Stimulated activated CD8-positive, alpha-beta memory T cell treated with anti-CD3 and anti-CD28 coated beads, Interleukin-15, amount 100 ng/mL, for 1 hour (primary cell): ENCODE results near the gene DNAJC5.

ENCODE experiments used
- DNase-seq: peaks from one replicate; pipeline ENCODE4 v3.0.0-alpha.2; 2020; ENCODE audit warnings: low read depth

The DNAJC5 gene

GRCh38 chr20:63884506-63885263 is 10.2 kb upstream of the DNAJC5 start:
- no peak for DNase-seq

DNA sequence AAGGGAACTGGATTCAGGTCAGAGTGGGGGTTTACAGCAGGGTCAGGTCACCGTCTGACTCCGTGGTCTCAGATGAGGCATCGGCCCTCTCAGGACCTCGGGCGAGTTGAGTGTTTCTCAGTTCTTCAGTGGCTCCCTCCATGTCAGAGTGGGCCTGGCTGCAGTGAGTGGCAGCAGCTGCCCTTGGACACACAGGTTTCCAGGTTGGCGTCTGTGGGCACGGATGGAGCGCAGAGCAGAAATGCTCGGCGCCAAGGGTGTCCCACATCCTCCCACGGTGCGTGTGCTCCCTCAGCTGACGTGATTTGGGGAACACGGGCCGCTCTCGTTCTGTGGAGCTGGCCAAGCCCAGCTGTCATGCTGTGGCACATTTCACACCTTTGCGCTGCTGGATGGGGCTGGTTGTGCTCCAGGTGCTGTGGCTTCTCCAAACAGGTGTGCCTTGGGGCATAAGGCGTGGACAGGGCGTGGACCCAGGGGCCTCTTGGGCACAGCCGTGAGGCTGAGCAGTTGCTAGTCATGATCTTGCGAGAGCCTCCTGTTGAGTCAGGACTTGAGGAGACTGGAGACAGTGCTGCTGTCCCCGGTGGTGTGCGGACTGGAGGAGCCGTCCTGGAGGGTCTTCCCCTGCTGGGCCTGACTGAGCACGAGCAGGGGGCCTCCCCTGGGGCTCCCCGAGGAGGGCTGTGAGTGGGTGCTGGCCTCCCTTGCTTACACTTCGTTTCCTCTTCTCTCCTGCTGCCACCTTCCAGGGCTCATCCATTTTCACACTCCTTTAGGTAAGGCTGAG is 9.5 kb upstream of the DNAJC5 start:
- no peak for DNase-seq

DNA sequence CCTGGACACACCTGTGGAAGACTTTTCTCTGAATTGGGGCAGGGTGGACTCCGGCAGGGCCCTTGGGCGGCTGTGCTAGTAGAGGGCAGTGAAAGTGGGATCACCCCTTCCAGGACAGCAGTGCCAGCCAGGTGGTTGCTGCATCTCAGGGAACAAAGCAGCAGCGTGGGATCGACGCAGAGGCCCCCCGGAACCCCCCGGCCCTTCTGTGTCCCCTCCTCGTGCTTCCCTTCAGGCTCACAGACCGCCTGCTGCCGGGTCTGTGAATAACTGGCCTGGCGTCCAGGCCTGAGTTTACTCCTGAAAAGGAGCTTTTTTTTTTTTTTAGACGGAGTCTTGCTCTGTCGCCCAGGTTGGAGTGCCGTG is 8.9 kb upstream of the DNAJC5 start:
- DNase-seq: no peak

- no peak for DNase-seq
Observed at GRCh38 chr20:63886921-63887320, 8.0 kb upstream of the DNAJC5 start.

DNA sequence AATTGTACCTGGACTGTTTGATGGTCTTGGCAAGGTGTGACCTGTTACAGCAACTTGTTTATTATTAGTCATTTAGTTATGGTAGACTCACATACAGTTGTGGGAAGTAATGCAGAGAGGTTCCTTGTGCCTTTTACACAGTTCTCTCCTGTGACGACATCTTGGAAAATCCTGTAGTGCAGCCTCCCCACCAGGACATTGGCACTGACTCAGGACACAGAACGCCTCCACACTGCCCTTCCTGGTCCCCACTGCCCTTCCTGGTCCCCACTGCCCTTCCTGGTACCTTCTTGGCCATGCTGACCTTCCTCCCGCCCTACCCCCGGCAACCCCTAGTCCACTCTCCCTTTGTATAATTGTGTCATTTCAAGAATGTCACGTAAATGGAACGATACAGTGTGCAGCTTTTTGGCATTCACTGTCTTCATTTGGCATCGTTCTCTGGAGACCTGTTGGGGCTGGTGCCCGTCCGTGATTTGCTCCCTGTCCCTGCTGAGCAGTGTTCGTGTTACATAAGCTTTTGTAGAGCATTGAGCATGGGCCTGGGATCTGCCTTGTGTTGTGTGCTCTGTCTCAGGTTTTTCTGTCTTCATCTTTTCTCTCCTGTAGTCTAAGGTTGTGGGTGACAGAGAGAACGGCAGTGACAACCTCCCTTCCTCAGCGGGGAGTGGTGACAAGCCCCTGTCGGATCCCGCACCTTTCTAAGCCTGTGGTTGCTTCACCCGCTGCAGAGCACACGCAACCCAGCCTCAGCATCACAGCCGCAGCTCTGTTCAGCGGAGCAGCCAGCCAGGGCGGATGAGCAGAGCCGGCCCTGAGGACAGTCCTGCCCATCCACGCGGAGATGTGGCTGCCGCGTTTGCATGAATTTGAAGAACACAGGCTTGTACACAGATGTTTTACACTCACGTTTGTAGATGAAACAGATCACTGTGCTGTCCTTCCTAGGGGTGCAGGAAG is 5.4 kb upstream of the DNAJC5 start:
- DNase-seq: no peak

DNA sequence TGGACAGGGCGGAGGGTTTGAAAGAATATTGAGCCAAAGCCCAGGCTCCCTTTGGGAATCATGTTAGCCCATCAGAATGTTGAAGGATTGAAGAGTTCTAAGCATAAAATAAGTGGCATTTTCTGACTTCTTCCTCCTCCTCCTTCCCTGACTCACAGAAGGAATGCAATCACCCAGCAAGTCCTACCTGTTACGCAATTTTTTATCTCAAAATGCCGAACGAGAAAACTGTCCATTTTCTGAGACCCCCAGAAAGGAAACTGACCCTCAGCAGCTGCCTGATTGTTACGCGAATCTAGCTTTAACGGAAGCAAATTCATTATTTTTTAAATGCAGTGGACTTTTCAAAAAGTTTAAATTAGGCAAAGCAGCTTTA is 4.7 kb upstream of the DNAJC5 start:
- no peak for DNase-seq

DNA sequence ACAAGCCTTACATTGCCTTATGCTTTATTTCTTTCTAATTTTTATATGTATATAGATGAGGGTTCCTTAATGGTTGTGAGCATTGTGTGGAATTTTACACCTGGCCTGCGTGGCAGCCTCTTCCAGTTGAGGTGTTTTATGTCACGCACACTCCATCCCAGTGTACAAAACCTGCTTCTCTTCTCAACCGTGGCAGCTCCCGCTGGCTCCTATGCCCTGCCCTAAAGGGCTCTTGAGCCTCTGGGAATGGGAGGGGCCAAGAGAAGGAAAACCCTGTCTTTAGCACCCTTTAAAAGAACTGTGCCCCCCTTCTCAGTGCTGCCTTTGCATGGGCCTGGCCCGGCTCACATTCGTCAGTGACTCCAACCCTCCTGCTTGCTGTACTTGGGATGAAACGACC is 4.3 kb upstream of the DNAJC5 start:
- DNase-seq: no peak

DNA sequence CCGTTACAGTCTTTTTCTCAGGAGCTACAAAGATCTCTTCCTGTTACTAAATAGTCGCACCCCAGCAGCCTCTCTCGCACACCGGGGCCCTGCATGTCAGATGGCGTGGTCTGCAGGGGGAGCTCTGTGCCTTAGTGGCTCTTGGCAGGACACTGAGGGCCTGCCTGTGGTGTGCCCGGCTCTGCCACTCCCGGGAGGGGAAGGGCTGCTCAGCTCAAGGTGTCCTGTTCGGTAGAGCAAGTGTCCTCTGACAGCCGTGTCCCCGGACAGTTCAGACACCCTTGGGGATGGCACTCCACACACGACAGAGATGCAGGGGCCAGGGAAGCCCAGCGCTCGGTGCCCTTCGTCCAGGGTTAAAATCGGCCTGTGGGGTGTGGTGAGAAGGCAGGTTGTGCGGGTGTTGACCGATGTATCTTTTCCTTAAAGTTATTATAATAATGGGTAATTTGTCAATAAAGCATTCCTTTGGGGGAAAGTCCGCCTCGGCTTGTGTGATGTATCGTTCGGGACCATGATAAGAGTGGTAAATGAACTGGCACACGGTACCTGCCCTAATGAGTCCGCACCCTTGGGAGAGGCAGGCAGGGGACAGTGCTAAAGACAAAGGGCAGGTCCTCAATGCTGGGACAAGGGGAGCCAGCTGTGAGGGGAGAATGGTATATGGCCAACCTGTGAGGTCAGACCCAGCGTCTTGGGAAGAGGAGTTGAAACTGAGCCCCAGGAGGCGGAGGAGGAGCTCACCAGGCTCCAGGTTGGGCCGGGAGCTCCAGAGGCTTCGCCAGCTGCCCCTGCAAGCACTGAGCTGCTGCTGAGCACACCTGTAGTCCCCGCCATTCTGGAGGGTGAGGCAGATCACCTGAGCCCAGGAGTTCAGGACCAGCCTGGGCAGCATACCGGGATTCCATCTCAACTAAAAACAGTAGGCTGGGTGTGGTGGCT is 3.6 kb upstream of the DNAJC5 start:
- no peak for DNase-seq

GRCh38 chr20:63892402-63892801 is 2.5 kb upstream of the DNAJC5 start:
- no peak for DNase-seq

DNA sequence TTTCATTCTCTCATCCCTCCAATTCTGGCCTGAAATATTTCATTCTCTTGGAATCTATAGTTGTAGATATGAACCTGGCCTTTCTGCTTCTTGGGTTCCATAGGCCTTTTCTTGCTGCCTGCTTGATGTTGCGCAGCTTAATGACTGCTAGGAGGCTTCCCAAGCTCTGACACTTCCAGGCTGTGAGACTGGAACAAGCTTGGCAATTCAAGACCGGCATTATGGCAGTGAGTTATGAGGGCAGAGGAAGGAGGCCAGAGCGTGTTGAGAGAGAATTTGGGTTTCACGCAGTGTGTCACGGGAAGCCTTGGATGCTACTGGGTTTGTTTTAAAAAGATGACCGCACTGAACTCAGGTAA is 948 bp upstream of the DNAJC5 start:
- no peak for DNase-seq

- DNase-seq: no peak
Observed at GRCh38 chr20:63895202-63895951, 451 bp downstream of the DNAJC5 start.

- DNase-seq: no peak
Observed at GRCh38 chr20:63895952-63896263, 982 bp downstream of the DNAJC5 start.

DNA sequence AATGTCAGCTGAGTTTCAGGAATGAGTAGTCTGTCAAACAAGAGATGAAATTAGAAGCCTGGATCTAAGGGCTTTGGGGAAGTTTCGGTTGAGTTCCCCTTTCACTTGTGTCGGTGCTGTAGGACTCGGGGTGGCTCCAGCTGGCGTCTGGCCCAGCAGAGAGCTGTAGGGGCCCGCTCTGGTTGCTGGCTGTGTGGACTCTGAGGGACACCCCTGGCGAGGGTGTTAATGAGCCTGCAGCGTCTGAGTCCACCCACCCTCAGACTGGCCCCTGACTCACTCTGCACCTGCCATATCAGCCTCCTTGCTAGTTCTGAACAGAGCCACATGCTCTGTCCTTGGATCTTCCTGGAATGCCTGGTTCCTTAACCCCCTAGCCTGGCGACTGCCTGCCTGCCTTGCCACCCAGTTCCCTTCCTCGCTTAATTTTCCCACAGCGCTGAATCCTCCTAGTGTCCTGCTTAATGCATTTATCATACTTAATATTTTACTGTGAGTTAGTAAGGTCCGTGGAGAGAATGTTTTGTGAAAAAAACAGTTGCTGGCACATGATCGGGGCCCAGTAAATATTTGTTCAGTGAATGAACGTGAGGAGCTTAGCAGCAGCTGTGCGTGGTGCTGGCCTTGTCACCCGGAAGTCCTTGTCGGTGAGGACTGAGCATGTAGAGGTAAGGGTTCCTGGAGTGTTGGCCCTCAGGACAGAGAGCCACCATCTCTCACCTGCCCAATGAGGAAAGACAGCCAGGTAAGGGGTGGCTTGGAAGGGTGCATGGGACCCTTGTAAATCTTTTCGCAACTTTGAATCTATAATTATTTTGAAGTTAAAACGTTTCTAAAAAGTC is 1.6 kb downstream of the DNAJC5 start:
- DNase-seq: no peak

GRCh38 chr20:63897978-63898561 is 3.1 kb downstream of the DNAJC5 start:
- no peak for DNase-seq

GRCh38 chr20:63898882-63899558 is 4.1 kb downstream of the DNAJC5 start:
- DNase-seq: no peak

DNA sequence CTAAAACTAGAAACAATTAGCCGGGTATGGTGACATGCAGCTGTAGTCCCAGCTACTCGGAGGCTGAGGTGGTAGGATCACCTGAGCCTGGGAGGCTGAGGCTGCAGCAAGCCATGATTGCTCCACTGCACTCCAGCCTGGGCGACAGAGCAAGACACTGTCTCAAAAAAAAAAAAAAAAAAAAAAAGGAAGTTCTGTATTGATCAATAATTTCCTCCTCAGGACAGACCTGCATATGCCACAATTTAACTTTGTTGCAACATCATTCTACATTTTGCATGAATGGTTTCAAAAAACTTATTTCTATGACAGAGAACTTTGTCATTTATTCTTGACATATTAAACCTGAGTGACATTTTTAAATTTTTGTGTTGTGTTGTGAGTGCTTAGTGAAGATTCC is 5.5 kb downstream of the DNAJC5 start:
- no peak for DNase-seq

DNA sequence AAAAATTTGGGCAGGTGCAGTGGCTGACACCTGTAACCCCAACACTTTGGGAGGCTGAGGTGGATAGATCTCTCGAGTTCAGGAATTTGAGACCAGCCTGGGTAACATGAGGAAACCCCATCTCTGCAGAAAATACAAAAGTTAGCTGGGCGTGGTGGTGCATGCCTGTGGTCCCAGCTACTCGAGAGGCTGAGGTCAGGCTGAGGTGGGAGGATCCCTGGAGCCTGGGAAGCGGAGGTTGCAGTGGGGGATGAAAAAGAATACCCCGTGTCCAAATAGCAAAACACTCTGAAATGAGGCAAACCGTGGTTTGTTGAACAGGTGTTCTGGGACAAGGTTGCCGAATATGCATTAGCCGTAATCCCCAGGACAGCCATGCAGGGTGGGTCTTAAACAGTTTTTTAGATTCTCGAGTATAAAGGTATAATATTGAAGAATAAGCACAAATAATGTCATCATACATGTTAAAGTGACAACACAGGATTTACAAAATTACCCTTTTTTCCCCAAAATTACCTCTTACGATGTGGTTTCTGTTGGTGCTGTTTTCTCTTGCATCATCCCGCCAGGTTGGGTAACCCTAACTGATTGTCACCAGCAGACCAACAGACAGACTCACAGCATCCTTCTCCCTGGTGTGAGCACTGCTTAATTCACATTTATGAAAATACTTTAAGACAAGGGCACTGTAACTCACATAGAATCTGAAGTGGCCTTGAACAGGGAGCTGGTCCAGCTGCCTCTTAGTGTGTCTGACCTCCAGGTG is 9.1 kb downstream of the DNAJC5 start:
- no peak for DNase-seq

- DNase-seq: no peak
Observed at GRCh38 chr20:63908008-63908682, 13.2 kb downstream of the DNAJC5 start.
